NCI-H2196 (cell line): ENCODE data around the gene BCL2L12.

Source experiments
- DNase-seq: peaks from one replicate; lab custom pipeline; 2025; ENCODE audit not compliant: unreplicated experiment; lab: John Stamatoyannopoulos, UW

BCL2L12 gene

DNA sequence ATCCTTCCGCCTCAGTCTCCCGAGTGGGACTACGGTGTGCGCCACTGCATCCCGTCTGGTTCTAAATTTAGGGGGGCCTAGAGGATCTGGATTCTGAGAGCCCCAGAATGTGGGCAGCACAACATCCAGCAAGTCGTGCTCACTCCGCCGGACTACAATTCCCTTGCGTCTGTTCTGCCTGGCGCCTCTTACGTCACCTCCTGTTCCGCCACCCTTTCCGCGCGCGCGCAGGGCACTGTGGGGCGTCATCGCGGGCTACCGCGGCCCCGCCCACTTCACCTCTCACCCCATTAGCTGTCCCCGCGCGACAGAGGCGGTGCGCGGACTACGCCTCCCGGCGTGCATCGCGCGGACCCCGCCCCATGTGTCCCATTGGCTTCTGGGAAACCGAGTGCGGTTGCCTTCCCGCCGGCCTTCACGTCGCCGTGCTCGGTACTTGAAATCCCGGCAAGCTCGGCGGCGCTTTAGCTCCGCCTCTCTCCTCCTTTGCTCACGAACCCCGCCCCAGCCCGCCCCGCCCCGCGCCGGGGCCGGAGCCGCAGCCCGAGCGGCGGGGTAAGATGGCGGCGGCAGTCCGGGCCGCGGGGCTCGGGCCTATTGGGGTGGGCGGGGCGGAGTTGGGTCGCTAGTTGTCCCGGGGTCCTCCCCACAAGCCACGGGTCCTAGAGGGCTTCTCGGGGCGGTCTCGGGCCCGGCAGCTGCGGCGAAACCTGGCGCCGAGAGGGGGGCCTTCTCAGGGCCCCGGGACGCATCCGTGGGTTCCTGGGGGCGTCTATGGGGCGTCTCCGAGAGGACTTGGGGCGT, 23.8 kb upstream of the BCL2L12 start, which contains the start of gene SCAF1:
SCAF1 (plus strand) TSS at position 522 of the 804 bp plus-strand sequence. CDS start 2,818 bp downstream, outside the sequence.
- DNase-seq = peak; percentile 100

DNA sequence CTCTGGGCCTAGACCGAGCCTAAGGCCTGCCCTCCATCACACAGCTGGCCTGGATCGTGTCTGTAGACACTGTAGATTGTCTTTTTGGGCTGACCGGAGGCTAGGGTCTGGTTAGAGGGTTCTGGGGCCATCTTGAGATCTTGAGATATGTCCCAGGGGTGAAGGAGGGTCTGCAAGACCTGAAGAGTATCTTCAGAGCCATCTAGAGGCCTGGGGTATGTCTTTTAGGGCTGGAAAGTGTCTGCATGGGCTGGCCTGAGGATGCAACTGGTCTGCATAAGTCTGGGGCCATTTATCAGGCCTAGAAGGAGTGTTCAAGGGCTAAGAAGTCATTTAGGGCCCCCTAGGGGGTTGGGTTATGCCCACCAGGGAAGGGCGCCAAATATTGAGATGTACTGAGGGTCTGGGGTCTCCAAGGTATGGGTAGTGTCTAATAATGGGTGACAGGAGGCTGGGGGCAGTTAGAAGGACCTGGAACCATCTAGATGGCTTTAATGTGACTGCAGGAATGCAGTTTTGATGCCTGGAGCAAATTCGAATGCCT, 23.2 kb upstream of the BCL2L12 start:
- no peak for DNase-seq

DNA sequence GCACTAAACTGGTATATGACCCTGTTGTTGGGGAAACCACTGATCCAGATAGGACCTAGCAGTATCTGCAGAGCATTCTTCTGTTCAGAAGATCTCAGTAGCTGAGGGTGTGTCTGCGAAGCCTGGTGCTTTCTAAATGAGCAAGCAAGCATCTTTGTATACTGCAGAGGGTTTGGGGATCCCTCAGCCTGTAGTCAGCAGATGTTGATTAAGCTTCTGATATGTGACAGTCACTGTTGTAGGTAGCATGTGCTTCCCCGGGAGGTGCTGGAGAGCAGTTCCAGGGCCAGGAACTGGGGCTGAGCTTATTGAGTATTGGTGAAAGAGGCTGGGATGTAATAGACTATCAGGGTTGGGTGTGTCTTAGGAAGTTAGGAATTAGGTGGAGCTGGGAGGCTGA, 22.3 kb upstream of the BCL2L12 start:
- DNase-seq = no peak

DNA sequence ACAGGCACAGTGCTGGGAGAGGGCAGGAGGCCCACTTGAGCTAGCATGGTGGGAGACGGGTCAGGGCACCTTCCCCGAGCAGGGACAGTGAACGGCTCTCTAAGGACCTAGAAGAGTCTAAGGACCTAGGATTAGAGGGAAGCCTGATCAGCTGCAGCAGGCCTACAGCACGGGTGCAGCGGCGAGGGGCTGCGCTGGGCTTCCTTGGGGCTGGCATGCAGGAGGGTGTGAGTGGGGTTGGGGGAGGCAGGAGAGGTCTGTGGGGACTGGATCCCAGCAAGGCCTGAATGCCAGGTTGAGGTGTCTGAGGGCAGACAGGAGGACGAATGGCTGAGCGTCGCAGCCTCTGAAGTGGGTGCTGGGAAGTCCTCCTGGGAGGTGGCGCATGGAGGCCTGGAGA, 20.1 kb upstream of the BCL2L12 start:
- no peak for DNase-seq

DNA sequence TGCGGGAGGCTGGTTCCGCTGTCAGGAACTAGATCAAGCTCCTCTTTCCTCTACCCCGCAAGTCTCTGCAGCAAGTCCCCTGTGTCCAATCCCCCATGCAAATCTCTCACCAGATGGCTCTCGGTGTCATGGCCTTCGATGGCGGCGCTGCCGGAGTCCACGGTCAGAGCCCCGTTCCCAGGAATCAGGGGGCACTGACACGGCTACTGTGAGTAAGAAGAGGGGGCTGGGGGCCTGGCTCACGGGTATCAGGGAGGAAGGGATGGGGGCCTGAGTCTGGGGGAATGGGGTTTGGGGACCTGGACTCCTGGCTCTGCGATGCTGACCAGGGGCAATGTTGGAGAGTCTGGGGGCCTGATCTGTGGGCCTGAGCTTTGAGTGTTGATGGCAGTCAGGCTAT, 19.7 kb upstream of the BCL2L12 start:
- no peak for DNase-seq

DNA sequence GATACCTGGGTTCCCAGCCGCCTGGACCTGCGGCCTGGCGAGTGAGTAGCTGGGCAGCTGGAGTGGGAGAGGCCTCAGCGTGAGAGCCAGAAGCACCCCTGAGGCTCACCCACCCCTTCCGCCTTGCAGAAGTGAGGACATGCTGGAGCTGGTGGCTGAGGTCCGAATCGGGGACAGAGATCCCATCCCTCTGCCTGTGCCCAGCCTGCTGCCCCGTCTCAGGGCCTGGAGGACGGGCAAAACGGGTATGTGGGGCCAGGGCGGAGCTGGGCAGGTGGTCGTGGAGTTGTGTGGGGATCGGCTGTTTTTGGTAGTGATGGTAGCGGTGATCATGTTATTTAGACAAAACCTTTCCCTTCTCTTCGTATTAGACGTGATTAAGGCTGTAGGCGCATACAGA, 19.1 kb upstream of the BCL2L12 start:
- DNase-seq = no peak

DNA sequence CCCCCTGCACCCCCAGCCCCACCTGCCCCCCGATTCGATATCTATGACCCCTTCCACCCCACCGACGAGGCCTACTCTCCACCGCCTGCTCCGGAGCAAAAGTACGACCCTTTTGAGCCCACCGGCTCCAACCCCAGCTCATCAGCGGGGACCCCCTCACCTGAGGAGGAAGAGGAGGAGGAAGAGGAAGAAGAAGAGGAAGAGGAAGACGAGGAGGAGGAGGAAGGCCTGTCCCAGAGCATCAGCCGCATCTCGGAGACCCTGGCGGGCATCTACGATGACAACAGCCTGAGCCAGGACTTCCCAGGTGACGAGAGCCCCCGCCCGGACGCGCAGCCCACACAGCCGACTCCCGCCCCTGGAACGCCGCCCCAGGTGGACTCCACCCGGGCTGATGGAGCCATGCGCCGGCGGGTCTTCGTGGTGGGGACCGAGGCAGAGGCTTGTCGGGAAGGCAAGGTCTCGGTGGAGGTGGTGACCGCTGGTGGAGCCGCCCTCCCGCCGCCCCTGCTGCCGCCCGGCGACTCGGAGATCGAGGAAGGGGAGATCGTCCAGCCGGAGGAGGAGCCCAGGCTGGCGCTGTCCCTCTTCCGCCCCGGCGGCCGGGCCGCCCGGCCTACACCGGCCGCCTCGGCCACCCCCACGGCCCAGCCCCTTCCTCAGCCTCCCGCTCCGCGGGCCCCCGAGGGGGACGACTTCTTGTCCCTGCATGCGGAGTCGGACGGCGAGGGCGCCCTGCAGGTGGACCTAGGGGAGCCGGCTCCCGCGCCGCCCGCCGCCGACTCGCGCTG, 14.5 kb upstream of the BCL2L12 start:
- no peak for DNase-seq

DNA sequence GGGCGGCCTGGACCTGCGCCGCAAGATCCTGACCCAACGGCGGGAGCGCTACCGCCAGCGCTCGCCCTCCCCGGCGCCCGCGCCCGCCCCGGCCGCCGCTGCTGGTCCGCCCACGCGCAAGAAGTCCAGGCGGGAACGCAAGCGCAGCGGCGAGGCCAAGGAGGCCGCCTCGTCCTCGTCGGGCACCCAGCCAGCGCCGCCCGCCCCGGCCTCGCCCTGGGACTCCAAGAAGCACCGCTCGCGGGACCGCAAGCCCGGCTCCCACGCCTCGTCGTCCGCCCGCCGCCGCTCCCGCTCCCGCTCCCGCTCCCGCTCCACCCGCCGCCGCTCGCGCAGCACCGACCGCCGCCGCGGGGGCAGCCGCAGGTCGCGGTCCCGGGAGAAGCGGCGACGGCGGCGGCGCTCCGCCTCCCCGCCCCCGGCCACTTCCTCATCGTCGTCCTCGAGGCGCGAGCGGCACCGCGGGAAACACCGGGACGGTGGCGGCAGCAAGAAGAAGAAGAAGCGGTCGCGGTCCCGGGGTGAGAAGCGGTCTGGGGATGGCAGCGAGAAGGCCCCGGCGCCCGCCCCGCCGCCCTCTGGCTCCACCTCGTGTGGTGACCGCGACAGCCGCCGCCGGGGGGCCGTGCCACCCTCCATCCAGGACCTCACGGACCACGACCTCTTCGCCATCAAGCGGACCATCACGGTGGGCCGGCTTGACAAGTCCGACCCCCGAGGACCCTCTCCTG, 13.7 kb upstream of the BCL2L12 start:
- no peak for DNase-seq

DNA sequence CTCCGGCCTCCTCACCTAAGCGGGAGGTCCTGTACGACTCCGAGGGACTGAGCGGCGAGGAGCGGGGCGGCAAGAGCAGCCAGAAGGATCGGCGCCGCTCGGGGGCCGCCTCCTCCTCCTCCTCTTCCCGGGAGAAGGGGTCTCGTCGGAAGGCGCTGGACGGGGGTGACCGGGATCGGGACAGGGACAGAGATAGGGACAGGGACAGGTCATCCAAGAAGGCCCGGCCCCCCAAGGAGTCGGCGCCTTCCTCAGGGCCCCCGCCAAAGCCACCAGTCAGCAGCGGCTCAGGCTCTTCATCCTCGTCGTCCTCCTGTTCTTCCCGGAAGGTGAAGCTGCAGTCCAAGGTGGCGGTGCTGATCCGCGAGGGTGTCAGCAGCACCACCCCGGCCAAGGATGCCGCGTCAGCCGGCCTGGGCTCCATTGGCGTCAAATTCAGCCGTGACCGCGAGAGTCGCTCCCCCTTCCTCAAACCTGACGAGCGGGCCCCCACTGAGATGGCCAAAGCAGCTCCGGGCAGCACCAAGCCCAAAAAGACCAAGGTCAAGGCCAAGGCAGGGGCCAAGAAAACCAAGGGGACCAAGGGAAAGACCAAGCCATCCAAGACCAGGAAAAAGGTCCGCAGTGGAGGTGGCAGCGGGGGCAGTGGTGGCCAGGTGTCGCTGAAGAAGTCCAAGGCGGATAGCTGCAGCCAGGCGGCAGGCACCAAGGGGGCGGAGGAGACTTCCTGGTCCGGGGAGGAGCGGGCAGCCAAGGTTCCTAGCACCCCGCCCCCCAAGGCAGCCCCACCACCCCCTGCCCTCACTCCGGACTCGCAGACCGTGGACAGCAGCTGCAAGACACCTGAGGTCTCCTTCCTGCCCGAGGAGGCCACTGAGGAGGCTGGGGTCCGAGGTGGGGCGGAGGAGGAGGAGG, 12.9 kb upstream of the BCL2L12 start:
- no peak for DNase-seq

DNA sequence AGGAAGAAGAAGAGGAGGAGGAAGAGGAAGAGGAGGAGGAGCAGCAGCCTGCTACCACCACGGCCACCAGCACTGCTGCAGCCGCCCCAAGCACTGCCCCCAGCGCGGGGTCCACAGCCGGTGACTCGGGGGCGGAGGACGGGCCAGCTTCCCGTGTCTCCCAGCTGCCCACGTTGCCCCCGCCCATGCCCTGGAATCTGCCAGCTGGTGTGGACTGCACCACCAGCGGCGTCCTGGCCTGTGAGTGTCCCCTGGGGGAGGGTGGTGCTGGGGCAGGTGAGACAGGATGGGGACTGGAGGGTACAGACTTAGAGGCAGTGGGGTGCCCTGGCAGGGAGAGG, 12.3 kb upstream of the BCL2L12 start:
- DNase-seq = no peak

DNA sequence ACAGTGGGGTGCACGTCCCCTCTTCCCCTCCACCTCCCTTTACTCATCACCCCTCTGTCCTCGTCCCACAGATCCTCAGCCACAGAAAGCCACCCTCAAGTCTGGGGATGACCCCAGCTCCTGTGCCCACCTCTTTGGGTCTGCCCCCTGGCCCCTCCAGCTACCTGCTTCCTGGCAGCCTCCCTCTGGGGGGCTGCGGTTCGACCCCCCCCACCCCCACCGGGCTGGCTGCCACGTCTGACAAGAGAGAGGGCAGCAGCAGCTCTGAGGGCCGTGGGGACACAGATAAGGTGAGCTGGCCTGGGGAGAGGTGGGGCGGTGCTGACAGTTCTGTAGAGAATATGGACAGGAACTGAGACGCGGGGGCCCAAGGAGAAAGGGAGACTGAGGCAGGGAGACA, 11.2 kb upstream of the BCL2L12 start:
- DNase-seq = no peak

DNA sequence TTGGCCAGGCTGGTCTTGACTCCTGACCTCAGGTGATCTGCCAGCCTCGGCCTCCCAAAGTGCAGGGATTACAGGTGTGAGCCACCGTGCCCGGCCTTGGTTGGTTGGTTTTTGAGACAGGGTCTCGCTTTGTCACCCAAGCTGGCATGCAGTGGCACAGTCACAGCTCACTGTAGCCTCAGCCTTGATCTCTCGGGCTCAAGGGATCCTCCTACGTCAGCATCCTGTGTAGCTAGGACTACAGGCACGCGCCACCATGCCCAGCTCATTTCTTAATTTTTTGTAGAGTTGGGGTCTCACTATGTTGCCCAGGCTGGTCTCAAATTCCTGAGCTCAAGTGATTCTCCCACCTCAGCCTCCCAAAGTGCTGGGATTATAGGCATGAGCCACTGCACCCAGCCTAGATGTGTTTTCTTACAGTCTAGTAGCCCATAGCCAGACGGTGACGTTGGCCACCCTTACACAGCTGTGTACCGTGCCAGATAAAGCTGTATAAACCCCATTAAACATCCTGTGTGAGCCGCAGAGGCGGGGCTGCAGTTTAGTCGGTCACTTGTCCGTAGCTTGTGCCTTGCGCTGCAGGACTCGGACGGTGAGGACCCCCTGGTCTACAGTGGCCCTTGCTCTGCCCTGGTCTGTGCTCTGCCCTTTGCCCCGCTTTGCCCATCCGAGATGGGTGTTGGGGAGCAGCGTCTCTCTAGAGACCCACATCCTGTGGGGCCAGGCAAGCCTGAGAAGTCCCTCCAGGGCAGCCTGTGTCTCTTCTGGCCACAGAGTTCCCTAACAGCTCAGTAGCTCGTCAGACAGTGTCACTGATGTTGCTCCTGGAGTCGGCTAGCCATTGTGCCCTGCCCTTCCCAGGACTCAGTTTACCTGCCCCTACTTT, 9.9 kb upstream of the BCL2L12 start:
- no peak for DNase-seq

DNA sequence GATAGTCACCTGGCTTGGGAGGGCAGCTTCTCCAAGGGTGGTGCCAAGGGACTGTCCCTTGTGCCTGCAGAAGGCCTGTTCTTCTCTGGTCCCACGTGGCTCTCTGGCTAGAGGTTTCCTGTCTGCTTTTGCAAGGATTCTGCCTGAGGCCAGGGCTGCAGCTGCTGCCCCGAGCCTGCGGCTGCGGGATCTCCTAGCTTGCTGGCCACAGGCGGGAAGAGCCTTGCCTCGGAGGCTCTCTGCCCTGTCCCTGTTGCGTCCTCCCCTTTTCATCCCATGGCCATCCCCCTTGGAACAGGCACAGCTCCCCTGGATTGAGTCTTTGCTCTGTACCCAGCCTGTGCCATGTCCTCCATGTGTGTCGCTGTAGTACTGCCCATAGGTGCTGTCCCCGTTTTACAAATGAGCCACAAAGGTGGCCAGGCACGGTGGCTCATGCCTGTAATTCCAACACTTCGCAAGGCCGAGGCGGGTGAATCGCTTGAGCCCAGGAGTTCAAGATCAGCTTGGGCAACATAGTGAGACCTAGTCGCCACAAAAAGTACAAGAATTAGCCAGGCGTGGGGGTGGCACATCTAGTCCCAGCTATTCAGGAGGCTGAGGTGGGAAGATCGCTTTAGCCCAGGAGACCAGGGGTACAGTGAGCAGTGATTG, 9.2 kb upstream of the BCL2L12 start:
- DNase-seq = no peak

DNA sequence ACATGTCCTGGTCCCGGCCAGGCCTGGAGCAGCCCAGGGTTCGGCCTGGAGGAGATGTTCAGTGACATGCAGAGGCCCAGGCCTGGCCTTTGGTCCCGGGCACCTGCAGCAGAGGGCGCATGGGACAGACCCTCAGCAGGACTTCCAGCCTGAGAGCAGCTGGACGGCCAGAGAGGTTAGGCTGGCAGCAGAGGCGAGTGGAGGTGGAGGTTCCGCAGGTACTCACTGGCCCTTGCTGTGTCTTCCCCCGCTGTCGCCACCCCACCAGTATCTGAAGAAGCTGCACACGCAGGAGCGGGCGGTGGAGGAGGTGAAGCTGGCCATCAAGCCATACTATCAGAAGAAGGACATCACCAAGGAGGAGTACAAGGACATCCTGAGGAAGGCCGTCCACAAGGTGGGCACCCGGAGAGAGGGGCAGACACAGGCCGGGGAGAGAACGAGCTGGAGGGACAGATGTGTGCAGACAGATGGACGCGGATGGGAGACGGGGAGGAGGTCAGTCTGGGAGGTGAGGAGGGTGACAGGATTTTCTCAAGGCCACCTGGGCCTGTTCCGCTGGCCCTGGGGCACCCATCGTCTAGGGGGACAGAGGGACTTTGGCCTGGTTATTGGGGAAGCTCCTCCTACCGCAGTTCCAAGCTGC, 8.1 kb upstream of the BCL2L12 start:
- no peak for DNase-seq

DNA sequence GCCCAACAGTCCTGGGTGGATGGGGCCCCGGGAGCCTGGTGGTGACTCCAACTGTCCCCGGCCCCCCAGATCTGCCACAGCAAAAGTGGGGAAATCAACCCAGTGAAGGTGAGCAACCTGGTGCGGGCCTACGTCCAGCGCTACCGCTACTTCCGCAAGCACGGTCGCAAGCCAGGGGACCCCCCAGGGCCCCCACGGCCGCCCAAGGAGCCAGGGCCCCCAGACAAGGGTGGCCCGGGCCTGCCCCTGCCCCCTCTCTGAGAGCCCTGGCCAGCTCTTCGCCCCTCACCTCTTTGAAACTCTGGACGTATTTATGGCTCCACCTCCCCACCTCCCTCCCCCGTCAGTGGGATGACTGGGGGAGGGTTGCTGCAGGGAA, 7.6 kb upstream of the BCL2L12 start:
- DNase-seq = no peak

DNA sequence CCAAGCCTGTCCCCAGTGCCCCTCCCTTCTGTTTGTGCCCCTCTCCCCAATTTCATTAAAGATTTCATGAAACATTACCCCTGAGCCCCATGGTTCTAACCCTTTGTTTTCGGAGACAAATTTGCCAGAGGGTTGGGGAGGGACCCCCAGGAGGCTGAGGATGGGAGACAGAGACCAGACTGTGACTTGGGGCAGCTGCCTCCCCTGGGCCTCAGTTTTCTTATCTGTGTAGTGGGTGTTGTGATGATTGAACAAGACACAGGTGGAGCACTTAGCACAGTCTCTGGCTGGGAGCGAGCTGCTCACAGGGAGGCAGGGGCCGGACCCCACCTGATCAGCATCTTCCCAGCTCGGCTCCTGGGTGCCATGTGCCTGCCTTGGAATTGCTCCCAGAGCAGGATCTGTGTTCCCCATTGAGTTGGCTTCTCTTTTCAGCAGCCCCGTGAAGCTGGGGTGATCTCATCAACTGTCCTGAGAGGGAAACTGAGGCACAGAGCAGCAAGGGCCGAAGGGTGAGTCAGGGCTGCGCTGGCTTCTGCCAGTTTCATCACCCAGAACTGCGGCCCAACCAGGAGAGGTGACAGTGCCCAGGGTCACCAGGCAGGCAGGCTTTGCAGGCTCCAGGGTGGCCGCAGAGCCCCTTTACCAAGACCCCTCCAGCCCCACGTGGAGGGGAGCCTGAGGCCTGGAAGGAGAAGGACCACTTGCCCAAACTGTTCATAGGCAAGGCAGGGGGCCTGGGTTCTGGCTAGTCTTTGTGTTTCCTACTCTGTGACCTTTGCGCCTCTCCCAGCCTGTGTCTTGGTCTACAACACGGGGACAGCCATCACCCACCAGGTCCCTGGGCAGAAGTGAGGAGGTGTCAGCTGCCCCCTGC, 6.9 kb upstream of the BCL2L12 start:
- no peak for DNase-seq

DNA sequence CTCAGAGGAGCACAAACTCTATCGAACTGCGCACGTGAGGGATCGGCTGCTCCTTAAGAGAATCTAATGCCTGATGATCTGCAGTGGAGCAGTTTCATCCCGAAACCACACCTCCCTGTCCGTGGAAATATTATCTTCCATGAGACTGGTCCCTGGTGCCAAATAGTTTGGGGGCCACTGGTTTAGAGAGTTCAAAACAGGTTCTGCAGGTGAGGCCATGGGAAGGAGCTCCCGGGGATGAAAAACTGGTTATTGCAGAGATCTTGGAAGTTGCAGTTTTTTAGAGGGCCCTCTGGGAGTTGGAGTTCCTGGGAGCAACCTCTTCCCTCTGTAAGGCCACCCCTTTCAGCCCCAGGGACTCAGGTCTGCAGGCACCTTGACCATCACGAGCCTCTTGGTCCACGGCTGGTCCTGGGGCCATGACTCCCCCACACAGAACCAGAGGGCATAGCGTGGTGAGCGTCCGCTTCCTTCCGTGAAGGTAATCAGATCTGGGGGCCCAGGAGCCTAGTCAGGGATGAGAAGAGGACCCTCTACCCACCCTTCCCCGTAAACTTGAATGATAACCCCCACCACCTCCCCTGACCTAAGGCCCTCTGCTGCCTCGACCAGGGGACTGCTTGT, 5.3 kb upstream of the BCL2L12 start:
- DNase-seq = no peak
